GM12878 (cell line): ENCODE results near the gene INTS6L.

ENCODE experiments used
- CTCF ChIP-seq, 3 experiments: IDR thresholded peaks in 2 of 3; conservative IDR thresholded peaks in 1 of 3; 2 replicates each; pipeline ENCODE4 v1.5.1; 2011; ENCODE audit warnings: low read depth in 3 of 3, low read length in 3 of 3, mild to moderate bottlenecking in 3 of 3, control low read depth in 2 of 3, moderate library complexity in 2 of 3, inconsistent platforms in 1 of 3, mixed read lengths in 1 of 3; ENCODE audit not compliant: control insufficient read depth in 2 of 3, insufficient read depth in 1 of 3; ENCODE audit errors: extremely low read depth in 1 of 3
- EP300 ChIP-seq, 2 experiments: fragments of 150-350 bp in 1 of 2; IDR thresholded peaks; 2 replicates each; pipeline ENCODE4 v1.6.1; 2011 to 2012; ENCODE audit warnings: low read depth in 2 of 2, low read length in 2 of 2, borderline replicate concordance in 1 of 2, improper control_type of control experiment in 1 of 2, inconsistent platforms in 1 of 2; ENCODE audit not compliant: control insufficient read depth in 1 of 2
- GATAD2B ChIP-seq: fragments of 450-650 bp; conservative IDR thresholded peaks from 2 replicates; pipeline ENCODE4 v1.6.1; 2017; ENCODE audit warnings: low read depth, mild to moderate bottlenecking, moderate library complexity
- KAT2A ChIP-seq: conservative IDR thresholded peaks from 2 replicates; pipeline ENCODE4 v1.6.1; 2011; ENCODE audit warnings: low read depth, low read length; ENCODE audit not compliant: control insufficient read depth
- RAD21 ChIP-seq: IDR thresholded peaks from 2 replicates; pipeline ENCODE4 v1.6.1; 2011; ENCODE audit warnings: mild to moderate bottlenecking, low read depth, low read length, moderate library complexity; ENCODE audit not compliant: insufficient read depth
- RAD51 ChIP-seq: fragments of 450-650 bp; IDR thresholded peaks from 2 replicates; pipeline ENCODE4 v1.6.1; 2016; ENCODE audit warnings: moderate library complexity, mild to moderate bottlenecking, inconsistent platforms

- TF ChIP-seq GATAD2B (no peak), RAD21 (no peak), EP300 (IDR thresholded peaks at IDR 0.05; ENCODE audit: borderline replicate concordance in 1 of 2, control insufficient read depth in 1 of 2, low read depth in 2 of 2, low read length in 2 of 2) (no peak), RAD51 (no peak), KAT2A (no peak), CTCF (IDR thresholded peaks at IDR 0.05 in 2 of 3, conservative IDR thresholded peaks at IDR 0.05 in 1 of 3; ENCODE audit: control insufficient read depth in 2 of 3, extremely low read depth in 1 of 3, insufficient read depth in 1 of 3, low read depth in 3 of 3, low read length in 3 of 3) (0 out of 6 replicates have a peak, but pooled peaks of 1 of the 3 experiments have one; percentile 8)
These were observed 4.1 kb upstream of the INTS6L start for GRCh38 chrX:135516376-135516775.
